GM23338 (cell line): Measurements from ENCODE around the gene MTX2. TPM values are rescaled to one million over a fixed set of nuclear protein-coding genes. Genes with fewer than 3 reads are reported as not detected.

Source experiments
- ATAC-seq: fragments of 200-7000 bp; cut with Tn5 transposase; 3 replicates; pipeline ENCODE4 v1.9.1; 2020
- DNase-seq: peaks from one replicate; pipeline ENCODE4 v3.0.0-alpha.2; 2015; ENCODE audit warnings: low spot score
- H2AFZ ChIP-seq: fragments of 200-600 bp; sonication (generic); 2 replicates; pipeline ENCODE4 v1.8.0; 2016; ENCODE audit warnings: antibody characterized with exemption, mild to moderate bottlenecking, moderate library complexity
- H3F3A ChIP-seq: fragments of 200-600 bp; sonication (generic); replicated peaks from 2 replicates; pipeline ENCODE4 v1.8.0; 2017; ENCODE audit warnings: antibody characterized with exemption, mixed run types, low read depth
- H3K27ac ChIP-seq: fragments of 200-600 bp; sonication (generic); 2 replicates; pipeline ENCODE4 v1.6.1; 2016; ENCODE audit warnings: low read depth
- H3K27me3 ChIP-seq: fragments of 200-600 bp; sonication (generic); 2 replicates; pipeline ENCODE4 v1.8.0; 2016; ENCODE audit warnings: mild to moderate bottlenecking, mixed run types, moderate library complexity; ENCODE audit not compliant: insufficient read depth
- H3K36me3 ChIP-seq: fragments of 200-600 bp; sonication (generic); 2 replicates; pipeline ENCODE4 v1.8.0; 2016; ENCODE audit warnings: mild to moderate bottlenecking; ENCODE audit not compliant: insufficient read depth
- H3K4me1 ChIP-seq: fragments of 200-600 bp; sonication (generic); 2 replicates; pipeline ENCODE4 v1.8.0; 2016; ENCODE audit warnings: mild to moderate bottlenecking, moderate library complexity; ENCODE audit not compliant: insufficient read depth
- H3K4me2 ChIP-seq: fragments of 200-600 bp; sonication (generic); 2 replicates; pipeline ENCODE4 v1.7.1; 2017; ENCODE audit warnings: mixed run types
- H3K4me3 ChIP-seq: fragments of 200-600 bp; sonication (generic); 2 replicates; pipeline ENCODE4 v1.6.1; 2016; ENCODE audit warnings: mixed run types
- H3K79me2 ChIP-seq: fragments of 200-600 bp; sonication (generic); replicated peaks from 2 replicates; pipeline ENCODE4 v1.8.0; 2017; ENCODE audit warnings: mild to moderate bottlenecking; ENCODE audit not compliant: insufficient read depth
- H3K9me2 ChIP-seq: fragments of 200-600 bp; sonication (generic); 2 replicates; pipeline ENCODE4 v1.8.0; 2017; ENCODE audit not compliant: insufficient read depth
- H4K20me1 ChIP-seq: fragments of 200-600 bp; sonication (generic); replicated peaks from 2 replicates; pipeline ENCODE4 v1.8.0; 2017; ENCODE audit warnings: mild to moderate bottlenecking; ENCODE audit not compliant: insufficient read depth
- H3K27ac Mint-ChIP-seq: 2 replicates; pipeline ENCODE4 v1.8.0; 2020; ENCODE audit warnings: inconsistent platforms, mild to moderate bottlenecking, moderate library complexity, mixed read lengths
- H3K27me3 Mint-ChIP-seq: 3 replicates; pipeline ENCODE4 v1.8.0; 2022; ENCODE audit warnings: low read depth, mild to moderate bottlenecking, moderate library complexity, mixed read lengths, inconsistent platforms; ENCODE audit not compliant: insufficient read depth, poor library complexity
- H3K36me3 Mint-ChIP-seq: 3 replicates; pipeline ENCODE4 v1.8.0; 2021; ENCODE audit warnings: low read depth, mild to moderate bottlenecking, inconsistent platforms, moderate library complexity, mixed read lengths
- H3K4me1 Mint-ChIP-seq: 3 replicates; pipeline ENCODE4 v1.8.0; 2020; ENCODE audit warnings: mild to moderate bottlenecking, inconsistent platforms, mixed read lengths
- H3K4me3 Mint-ChIP-seq: 3 replicates; pipeline ENCODE4 v1.8.0; 2021; ENCODE audit warnings: moderate library complexity, mild to moderate bottlenecking, inconsistent platforms, mixed read lengths
- H3K9me3 Mint-ChIP-seq: 3 replicates; pipeline ENCODE4 v1.8.0; 2020; ENCODE audit warnings: moderate library complexity, mild to moderate bottlenecking, inconsistent platforms, mixed read lengths
- JUNB ChIP-seq: IDR thresholded peaks from one replicate; pipeline ENCODE4 v1.6.1; 2016; ENCODE audit warnings: antibody characterized with exemption; ENCODE audit not compliant: unreplicated experiment
- NANOG ChIP-seq: IDR thresholded peaks from 2 replicates; pipeline ENCODE4 v1.6.1; 2016; ENCODE audit warnings: antibody characterized with exemption, borderline replicate concordance
- POLR2AphosphoS5 ChIP-seq: IDR thresholded peaks from 2 replicates; pipeline ENCODE4 v1.6.1; 2016; ENCODE audit warnings: antibody characterized with exemption, low read depth
- STAT1 ChIP-seq: IDR thresholded peaks from one replicate; pipeline ENCODE4 v1.6.1; 2016; ENCODE audit warnings: antibody characterized with exemption; ENCODE audit not compliant: unreplicated experiment
- ZNF114 ChIP-seq: fragments of 250-450 bp; sonication (Bioruptor Pico); IDR thresholded peaks from 2 replicates; pipeline ENCODE4 v1.5.0; 2020; ENCODE audit warnings: mild to moderate bottlenecking, moderate library complexity
- ZNF331 ChIP-seq: fragments of 250-450 bp; sonication (Bioruptor Pico); IDR thresholded peaks from 2 replicates; pipeline ENCODE4 v1.5.0; 2020; ENCODE audit warnings: low read depth, mild to moderate bottlenecking, moderate library complexity
- polyA plus RNA-seq: library from polyadenylated mRNA; unstranded; fragments of >200 nt; fragmentation: Nextera tagmentation; extraction: Ambion mirVana; gene quantifications from 2 replicates; pipeline ENCODE4 v1.2.1, GENCODE V29; 2016
- total RNA-seq: library from RNA; depleted of rRNA; stranded (reverse); fragments of >200 nt; shearing (Covaris generic); gene quantifications from 2 replicates; pipeline ENCODE4 v1.2.3, GENCODE V29; 2014
- TF ChIP-seq, protein P1 (sequence below), 2 experiments: fragments of 200-600 bp in 1 of 2; sonication (generic) in 1 of 2; conservative IDR thresholded peaks; 2 replicates each; pipeline versions ENCODE4 v1.5.1 to v1.6.1; 2016 to 2017; ENCODE audit warnings: antibody characterized with exemption in 2 of 2, low read depth in 2 of 2, mild to moderate bottlenecking in 2 of 2, moderate library complexity in 1 of 2
- TF ChIP-seq, protein P2 (sequence below): IDR thresholded peaks from one replicate; pipeline ENCODE4 v1.6.1; 2018; ENCODE audit warnings: antibody characterized with exemption; ENCODE audit not compliant: unreplicated experiment

MTX2 gene
- total and polyA plus RNA-seq, 2 experiments from 2014 or later = 37.5 to 81.7 TPM

- no peak for ATAC-seq
- H2AFZ ChIP-seq = no peak overlapping the region
- Mint-ChIP-seq H3K36me3 (no peaks in the 10 kb centered on the region), H3K4me1 (no peaks in the 10 kb centered on the region), H3K4me3 (no peak overlapping the region), H3K9me3 (no peaks in the 10 kb centered on the region), H3K27ac (no peak overlapping the region), H3K27me3 (no peaks in the 10 kb centered on the region)
- H3K4me1 ChIP-seq = no peaks in the 10 kb centered on the region
- H3K36me3 ChIP-seq = no peaks in the 10 kb centered on the region
- H3K4me2 ChIP-seq = no peak overlapping the region
- no peak for DNase-seq
- no peaks in the 10 kb centered on the region; the same call in 1 of the 2 replicates for H4K20me1 ChIP-seq
- no peaks in the 10 kb centered on the region for H3K79me2 ChIP-seq
- no peak overlapping the region for H3K27ac ChIP-seq
- no peaks in the 10 kb centered on the region for H3K27me3 ChIP-seq
- H3K9me2 ChIP-seq = no peaks in the 10 kb centered on the region
- TF ChIP-seq ZNF331 (CRISPR knock-in tag) (no peak), NANOG (no peak)
- no peaks in the 10 kb centered on the region for H3F3A ChIP-seq
- H3K4me3 ChIP-seq = no peak overlapping the region
Measured at GRCh38 chr2:176242276-176242675, 27.0 kb upstream of the MTX2 start.

GRCh38 chr2:176246331-176246730 is 22.9 kb upstream of the MTX2 start:
- H3K4me3 ChIP-seq = no peak overlapping the region
- H3K27me3 ChIP-seq = no peaks in the 10 kb centered on the region
- ATAC-seq (no peak), DNase-seq (no peak)
- no peaks in the 10 kb centered on the region for H3K79me2 ChIP-seq
- TF ChIP-seq, protein P1, sequence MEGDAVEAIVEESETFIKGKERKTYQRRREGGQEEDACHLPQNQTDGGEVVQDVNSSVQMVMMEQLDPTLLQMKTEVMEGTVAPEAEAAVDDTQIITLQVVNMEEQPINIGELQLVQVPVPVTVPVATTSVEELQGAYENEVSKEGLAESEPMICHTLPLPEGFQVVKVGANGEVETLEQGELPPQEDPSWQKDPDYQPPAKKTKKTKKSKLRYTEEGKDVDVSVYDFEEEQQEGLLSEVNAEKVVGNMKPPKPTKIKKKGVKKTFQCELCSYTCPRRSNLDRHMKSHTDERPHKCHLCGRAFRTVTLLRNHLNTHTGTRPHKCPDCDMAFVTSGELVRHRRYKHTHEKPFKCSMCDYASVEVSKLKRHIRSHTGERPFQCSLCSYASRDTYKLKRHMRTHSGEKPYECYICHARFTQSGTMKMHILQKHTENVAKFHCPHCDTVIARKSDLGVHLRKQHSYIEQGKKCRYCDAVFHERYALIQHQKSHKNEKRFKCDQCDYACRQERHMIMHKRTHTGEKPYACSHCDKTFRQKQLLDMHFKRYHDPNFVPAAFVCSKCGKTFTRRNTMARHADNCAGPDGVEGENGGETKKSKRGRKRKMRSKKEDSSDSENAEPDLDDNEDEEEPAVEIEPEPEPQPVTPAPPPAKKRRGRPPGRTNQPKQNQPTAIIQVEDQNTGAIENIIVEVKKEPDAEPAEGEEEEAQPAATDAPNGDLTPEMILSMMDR (conservative IDR thresholded peaks at IDR 0.05; ENCODE audit: low read depth in 2 of 2) = no peak
- no peak for TF ChIP-seq ZNF114 (CRISPR knock-in tag)
- TF ChIP-seq JUNB = no peak
- no peak for TF ChIP-seq STAT1
- TF ChIP-seq POLR2AphosphoS5 = no peak
- H3K9me3 Mint-ChIP-seq = no peaks in the 10 kb centered on the region; the same call in 2 of the 3 replicates
- H3K4me3 Mint-ChIP-seq = no peak overlapping the region
- H3K4me1 ChIP-seq = no peaks in the 10 kb centered on the region
- H3K27me3 Mint-ChIP-seq = no peaks in the 10 kb centered on the region
- H3K36me3 Mint-ChIP-seq = peaks cover 2% of the 10 kb centered on the region; the same call in 1 of the 3 replicates
- no peaks in the 10 kb centered on the region for H3K9me2 ChIP-seq
- H4K20me1 ChIP-seq = no peaks in the 10 kb centered on the region
- no peak overlapping the region for H3K27ac ChIP-seq
- peak overlapping the region; percentile 74; the same call in 1 of the 2 replicates for H2AFZ ChIP-seq
- H3F3A ChIP-seq = no peaks in the 10 kb centered on the region
- no peak overlapping the region for H3K4me2 ChIP-seq
- H3K36me3 ChIP-seq = no peaks in the 10 kb centered on the region
- H3K4me1 Mint-ChIP-seq = peaks cover 2% of the 10 kb centered on the region; the same call in 2 of the 3 replicates
- no peak overlapping the region for H3K27ac Mint-ChIP-seq

DNA sequence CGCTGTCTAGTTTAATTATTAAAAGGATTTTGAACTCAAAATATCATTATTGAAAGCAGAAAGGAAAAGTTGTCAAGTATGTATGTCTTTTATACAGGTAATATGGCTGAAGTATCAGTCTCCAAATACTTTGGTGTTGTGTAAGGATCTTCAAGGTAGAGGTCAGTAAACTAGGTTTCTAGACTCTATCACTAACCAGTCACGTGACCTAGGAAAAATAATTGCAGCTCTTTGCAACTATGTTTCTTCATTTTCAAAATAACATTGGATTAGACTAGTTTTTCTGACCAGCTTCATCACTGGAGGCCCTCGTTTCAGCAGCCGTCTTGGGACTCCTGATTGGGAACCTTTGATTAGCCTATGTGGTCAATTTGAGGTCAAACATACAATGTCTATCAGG is 21.4 kb upstream of the MTX2 start:
- Mint-ChIP-seq H3K9me3 (no peaks in the 10 kb centered on the region; the same call in 2 of the 3 replicates), H3K27ac (no peak overlapping the region)
- no peak for TF ChIP-seq POLR2AphosphoS5
- no peak for TF ChIP-seq ZNF331 (CRISPR knock-in tag)
- TF ChIP-seq, protein P2, sequence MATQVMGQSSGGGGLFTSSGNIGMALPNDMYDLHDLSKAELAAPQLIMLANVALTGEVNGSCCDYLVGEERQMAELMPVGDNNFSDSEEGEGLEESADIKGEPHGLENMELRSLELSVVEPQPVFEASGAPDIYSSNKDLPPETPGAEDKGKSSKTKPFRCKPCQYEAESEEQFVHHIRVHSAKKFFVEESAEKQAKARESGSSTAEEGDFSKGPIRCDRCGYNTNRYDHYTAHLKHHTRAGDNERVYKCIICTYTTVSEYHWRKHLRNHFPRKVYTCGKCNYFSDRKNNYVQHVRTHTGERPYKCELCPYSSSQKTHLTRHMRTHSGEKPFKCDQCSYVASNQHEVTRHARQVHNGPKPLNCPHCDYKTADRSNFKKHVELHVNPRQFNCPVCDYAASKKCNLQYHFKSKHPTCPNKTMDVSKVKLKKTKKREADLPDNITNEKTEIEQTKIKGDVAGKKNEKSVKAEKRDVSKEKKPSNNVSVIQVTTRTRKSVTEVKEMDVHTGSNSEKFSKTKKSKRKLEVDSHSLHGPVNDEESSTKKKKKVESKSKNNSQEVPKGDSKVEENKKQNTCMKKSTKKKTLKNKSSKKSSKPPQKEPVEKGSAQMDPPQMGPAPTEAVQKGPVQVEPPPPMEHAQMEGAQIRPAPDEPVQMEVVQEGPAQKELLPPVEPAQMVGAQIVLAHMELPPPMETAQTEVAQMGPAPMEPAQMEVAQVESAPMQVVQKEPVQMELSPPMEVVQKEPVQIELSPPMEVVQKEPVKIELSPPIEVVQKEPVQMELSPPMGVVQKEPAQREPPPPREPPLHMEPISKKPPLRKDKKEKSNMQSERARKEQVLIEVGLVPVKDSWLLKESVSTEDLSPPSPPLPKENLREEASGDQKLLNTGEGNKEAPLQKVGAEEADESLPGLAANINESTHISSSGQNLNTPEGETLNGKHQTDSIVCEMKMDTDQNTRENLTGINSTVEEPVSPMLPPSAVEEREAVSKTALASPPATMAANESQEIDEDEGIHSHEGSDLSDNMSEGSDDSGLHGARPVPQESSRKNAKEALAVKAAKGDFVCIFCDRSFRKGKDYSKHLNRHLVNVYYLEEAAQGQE = no peak
- no peak for TF ChIP-seq NANOG
- TF ChIP-seq, protein P1 (conservative IDR thresholded peaks at IDR 0.05; ENCODE audit: low read depth in 2 of 2) = no peak
- no peak for TF ChIP-seq STAT1

More for the DNA sequence above, 21.4 kb upstream of the MTX2 start:
- no peaks in the 10 kb centered on the region for H3K27me3 Mint-ChIP-seq
- no peak overlapping the region for H2AFZ ChIP-seq
- ATAC-seq = no peak
- H3K4me2 ChIP-seq = no peak overlapping the region
- H3K4me3 Mint-ChIP-seq = no peak overlapping the region
- DNase-seq = no peak
- H3K4me1 ChIP-seq = no peaks in the 10 kb centered on the region
- no peaks in the 10 kb centered on the region for H4K20me1 ChIP-seq
- H3K27me3 ChIP-seq = no peaks in the 10 kb centered on the region
- no peaks in the 10 kb centered on the region for H3K79me2 ChIP-seq
- H3K36me3 Mint-ChIP-seq = peaks cover 2% of the 10 kb centered on the region; the same call in 1 of the 3 replicates
- no peaks in the 10 kb centered on the region for H3F3A ChIP-seq
- no peak overlapping the region for H3K27ac ChIP-seq
- H3K36me3 ChIP-seq = no peaks in the 10 kb centered on the region
- no peaks in the 10 kb centered on the region for H3K9me2 ChIP-seq
- H3K4me3 ChIP-seq = no peak overlapping the region
- peaks cover 2% of the 10 kb centered on the region; the same call in 2 of the 3 replicates for H3K4me1 Mint-ChIP-seq
